ENCODE measurements around the gene SNX32. TPM values are rescaled to one million over a fixed set of nuclear protein-coding genes. Genes with fewer than 3 reads are reported as not detected.
"Not testable (repeated sequence)": the region's sequence is repeated elsewhere in the genome, so short reads cannot be mapped to it uniquely, and the experiment has no call there.

Gene SNX32
- polyA plus RNA-seq, 6 donors from 2014 or later, result 1.2 to 2.6 (median 1.7) TPM; not detected in 1

- Mint-ChIP-seq H3K4me1 (peaks cover 44 to 61% (median 60%) of the 10 kb centered on the region in 3 donors), H3K27ac (peak overlapping the region in 1 of 6 donors; percentile 48), H3K9me3 (no peaks in the 10 kb centered on the region), H3K27me3 (no peaks in the 10 kb centered on the region), H3K36me3 (peaks cover 0 to 4% of the 10 kb centered on the region in 2 donors), H3K4me3 (peak overlapping the region in 6 of 8 donors; percentile 44 to 97 (median 93))
- DNase-seq, result no peak
- ATAC-seq (ENCODE audit: low read depth in 2 of 2), result no peak
These were observed 52.2 kb downstream of the SNX32 start for GRCh38 chr11:65885808-65886536.

- Mint-ChIP-seq H3K9me3 (no peaks in the 10 kb centered on the region), H3K4me1 (peaks cover 48 to 68% (median 66%) of the 10 kb centered on the region in 3 donors), H3K36me3 (peaks cover 0 to 4% of the 10 kb centered on the region in 2 donors), H3K4me3 (peak overlapping the region; percentile 90 to 98 (median 95)), H3K27me3 (no peaks in the 10 kb centered on the region), H3K27ac (peak overlapping the region; percentile 24 to 100 (median 86))
- ATAC-seq (ENCODE audit: low read depth in 2 of 2), result no peak
- DNase-seq, result no peak
These were observed 53.3 kb downstream of the SNX32 start for GRCh38 chr11:65886826-65887722.

- peak overlapping the region; percentile 24 to 100 (median 96) for H3K27ac Mint-ChIP-seq
- ATAC-seq (ENCODE audit: low read depth in 2 of 2) (no peak), DNase-seq (no peak)
- H3K9me3 Mint-ChIP-seq, result no peaks in the 10 kb centered on the region
- H3K4me1 Mint-ChIP-seq, result peaks cover 54 to 74% (median 73%) of the 10 kb centered on the region in 3 donors
- peak overlapping the region; percentile 90 to 98 (median 95) for H3K4me3 Mint-ChIP-seq
- no peaks in the 10 kb centered on the region for H3K27me3 Mint-ChIP-seq
- H3K36me3 Mint-ChIP-seq, result peaks cover 0 to 4% of the 10 kb centered on the region in 2 donors
These were observed 54.0 kb downstream of the SNX32 start for GRCh38 chr11:65887723-65888162.

- Mint-ChIP-seq H3K4me1 (peaks cover 56 to 80% (median 78%) of the 10 kb centered on the region in 3 donors), H3K27ac (peak within 1 kb of the TSS; percentile 96 to 100 (median 98))
These were observed 54.5 kb downstream of the SNX32 start, which contains the start of gene FIBP for GRCh38 chr11:65888163-65888814. TSS of gene FIBP (minus strand) at chr11:65888471. CDS start at chr11:65888418, 53 bp downstream.

GRCh38 chr11:65890324-65891218 lies 56.8 kb downstream of the SNX32 start, which contains the start of gene CCDC85B:
TSS of gene CCDC85B (plus strand) at chr11:65890673. CDS start at chr11:65890784, 111 bp downstream.
- H3K36me3 Mint-ChIP-seq, result no peaks in the 10 kb centered on the region
- H3K4me3 Mint-ChIP-seq, result peak within 1 kb of the TSS; percentile 90 to 98 (median 95)
- ATAC-seq (ENCODE audit: low read depth in 2 of 2) (peak; percentile 66 to 70), DNase-seq (peak; percentile 98)
- H3K4me1 Mint-ChIP-seq, result peaks cover 51 to 83% (median 76%) of the 10 kb centered on the region in 3 donors
- no peaks in the 10 kb centered on the region for H3K9me3 Mint-ChIP-seq
- peak within 1 kb of the TSS; percentile 96 to 100 (median 98) for H3K27ac Mint-ChIP-seq
- no peaks in the 10 kb centered on the region for H3K27me3 Mint-ChIP-seq

More at GRCh38 chr11:65888163-65888814, 54.5 kb downstream of the SNX32 start, which contains the start of gene FIBP:
- peaks cover 0 to 4% of the 10 kb centered on the region in 2 donors for H3K36me3 Mint-ChIP-seq
- ATAC-seq (ENCODE audit: low read depth in 2 of 2) (peak; percentile 47 to 53), DNase-seq (peak; percentile 89)
- H3K4me3 Mint-ChIP-seq, result peak within 1 kb of the TSS; percentile 90 to 98 (median 95)
- H3K27me3 Mint-ChIP-seq, result no peaks in the 10 kb centered on the region
- no peaks in the 10 kb centered on the region for H3K9me3 Mint-ChIP-seq

GRCh38 chr11:65891219-65892136 lies 57.7 kb downstream of the SNX32 start:
- Mint-ChIP-seq H3K27ac (peak overlapping the region; percentile 47 to 96 (median 82)), H3K4me1 (peaks cover 49 to 83% (median 72%) of the 10 kb centered on the region in 3 donors), H3K4me3 (peak overlapping the region; percentile 87 to 95 (median 92)), H3K9me3 (no peaks in the 10 kb centered on the region), H3K36me3 (no peaks in the 10 kb centered on the region), H3K27me3 (no peaks in the 10 kb centered on the region)
- DNase-seq (no peak), ATAC-seq (ENCODE audit: low read depth in 2 of 2) (no peak)

- H3K36me3 Mint-ChIP-seq; DNase-seq; H3K27me3 Mint-ChIP-seq; ATAC-seq (ENCODE audit: low read depth in 2 of 2); H3K9me3 Mint-ChIP-seq: not testable (repeated sequence)
- H3K4me1 Mint-ChIP-seq, result peaks cover 44 to 76% (median 65%) of the 10 kb centered on the region in 3 donors
- H3K4me3 Mint-ChIP-seq, result peak overlapping the region; percentile 87 to 95 (median 92)
- H3K27ac Mint-ChIP-seq, result peak overlapping the region; percentile 28 to 96 (median 78)
These were observed 58.4 kb downstream of the SNX32 start for GRCh38 chr11:65892137-65892540.

- no peak for DNase-seq
- Mint-ChIP-seq H3K4me3 (peak overlapping the region; percentile 87 to 95 (median 92)), H3K27me3 (no peaks in the 10 kb centered on the region), H3K36me3 (no peaks in the 10 kb centered on the region), H3K4me1 (peaks cover 39 to 70% (median 59%) of the 10 kb centered on the region in 3 donors), H3K9me3 (no peaks in the 10 kb centered on the region), H3K27ac (peak overlapping the region; percentile 80 to 96 (median 86))
- ATAC-seq (ENCODE audit: low read depth in 2 of 2), result no peak
These were observed 59.0 kb downstream of the SNX32 start for GRCh38 chr11:65892661-65893317.

- Mint-ChIP-seq H3K27ac (peak overlapping the region in 5 of 6 donors; percentile 74 to 94 (median 83)), H3K4me1 (peaks cover 32 to 57% (median 53%) of the 10 kb centered on the region in 3 donors), H3K36me3 (no peaks in the 10 kb centered on the region), H3K4me3 (peak overlapping the region; percentile 76 to 95 (median 90)), H3K27me3 (peaks cover 0 to 6% (median 5%) of the 10 kb centered on the region in 3 donors), H3K9me3 (no peaks in the 10 kb centered on the region)
- ATAC-seq (ENCODE audit: low read depth in 2 of 2) (no peak), DNase-seq (no peak)
These were observed 60.4 kb downstream of the SNX32 start for GRCh38 chr11:65894034-65894591.

GRCh38 chr11:65895482-65895981 lies 61.8 kb downstream of the SNX32 start:
- H3K4me1 Mint-ChIP-seq, result peaks cover 20 to 44% (median 42%) of the 10 kb centered on the region in 3 donors
- peak overlapping the region in 3 of 6 donors; percentile 44 to 86 (median 46) for H3K27ac Mint-ChIP-seq
- H3K27me3 Mint-ChIP-seq, result peaks cover 0 to 6% (median 6%) of the 10 kb centered on the region in 3 donors
- peak overlapping the region in 5 of 8 donors; percentile 48 to 71 (median 53) for H3K4me3 Mint-ChIP-seq
- no peaks in the 10 kb centered on the region for H3K9me3 Mint-ChIP-seq
- no peaks in the 10 kb centered on the region for H3K36me3 Mint-ChIP-seq
- no peak for ATAC-seq (ENCODE audit: low read depth in 2 of 2)
- DNase-seq, result no peak
